Kasumi-1 (cell line): ENCODE results near the gene PAGE2B.
A peak's percentile ranks its signal among the peaks of the same experiment; 100 is the strongest.
"Not testable (repeated sequence)": the region's sequence is repeated elsewhere in the genome, so short reads cannot be mapped to it uniquely, and the experiment has no call there.

Source experiments
- DNase-seq, 2 experiments: peaks; one replicate each; lab custom pipeline; 2025; lab: John Stamatoyannopoulos, UW

PAGE2B gene, protein sequence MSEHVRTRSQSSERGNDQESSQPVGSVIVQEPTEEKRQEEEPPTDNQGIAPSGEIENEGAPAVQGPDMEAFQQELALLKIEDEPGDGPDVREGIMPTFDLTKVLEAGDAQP

DNA sequence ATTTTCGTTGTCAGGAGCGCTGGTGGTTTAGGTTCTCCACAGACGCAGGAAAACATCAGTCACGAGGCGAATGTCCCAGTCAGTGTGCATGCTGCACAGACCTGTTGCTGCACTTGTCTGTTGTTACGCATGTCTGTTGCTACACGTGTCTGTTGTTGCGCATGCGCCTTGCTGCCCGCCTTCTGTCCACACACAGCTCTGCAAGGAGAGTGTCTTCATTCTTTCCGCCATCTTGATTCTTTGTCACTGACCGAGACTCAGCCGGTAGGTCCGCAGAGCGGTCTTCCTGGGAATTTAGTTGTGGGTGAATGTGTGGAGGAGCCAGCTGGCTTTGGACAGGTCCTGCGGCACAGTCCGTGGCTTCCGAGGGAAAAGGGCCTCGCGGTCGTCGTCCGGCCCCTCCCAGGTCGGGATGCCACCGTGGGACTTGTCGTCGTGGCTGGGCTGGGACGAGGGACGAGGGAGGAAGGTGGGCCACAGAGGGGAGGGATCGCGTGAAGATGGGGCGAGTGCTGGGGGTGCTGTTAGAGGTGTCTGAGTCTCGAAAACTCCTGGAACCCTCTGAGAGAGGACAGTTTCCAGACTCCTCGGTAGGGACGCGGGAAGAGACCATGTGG is at the start of gene PAGE2B:
PAGE2B (plus strand) TSS at position 180 of the 617 bp plus-strand sequence. CDS start 1,012 bp downstream, outside the sequence.
- no peak for DNase-seq

DNA sequence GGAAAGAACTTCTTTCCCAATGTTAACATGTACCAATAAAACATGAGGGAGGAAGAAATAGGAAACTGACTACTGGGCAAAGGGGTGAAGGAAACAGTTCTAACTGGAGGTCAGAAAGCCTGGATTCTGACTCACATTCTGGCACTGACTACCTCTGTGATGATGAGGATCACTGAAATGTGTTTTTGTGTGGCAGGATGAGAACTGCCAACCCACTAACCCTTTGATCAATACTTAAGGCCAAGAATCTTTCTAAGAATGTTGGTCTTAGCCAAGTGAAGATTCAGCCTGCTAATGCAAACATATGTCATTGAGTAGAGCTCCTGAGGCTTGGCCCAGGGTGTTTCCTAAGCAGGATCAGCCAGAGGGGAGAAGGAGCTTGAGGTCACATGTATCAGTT is 48.7 kb upstream of the PAGE2B start:
- no peak for DNase-seq

DNA sequence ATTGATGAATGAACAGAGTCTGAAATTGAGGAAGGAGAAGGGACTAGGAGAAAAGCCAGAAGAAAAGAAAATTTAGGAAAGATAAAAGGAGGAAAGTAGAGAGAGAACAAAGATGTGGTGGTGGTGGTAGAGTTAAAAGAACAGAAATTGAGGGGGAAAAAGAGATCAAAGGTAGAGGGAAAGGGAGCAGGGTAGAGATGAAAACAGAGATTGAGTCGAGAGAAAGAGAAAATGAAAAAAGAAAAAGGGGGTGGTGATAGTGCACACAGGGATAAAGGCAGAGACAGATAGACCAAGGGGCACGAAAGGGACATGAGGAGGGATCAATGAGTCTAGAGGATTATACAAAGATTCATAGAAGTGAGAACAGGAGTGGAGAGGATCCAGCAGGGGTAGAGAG is 48.0 kb upstream of the PAGE2B start:
- no peak for DNase-seq

DNA sequence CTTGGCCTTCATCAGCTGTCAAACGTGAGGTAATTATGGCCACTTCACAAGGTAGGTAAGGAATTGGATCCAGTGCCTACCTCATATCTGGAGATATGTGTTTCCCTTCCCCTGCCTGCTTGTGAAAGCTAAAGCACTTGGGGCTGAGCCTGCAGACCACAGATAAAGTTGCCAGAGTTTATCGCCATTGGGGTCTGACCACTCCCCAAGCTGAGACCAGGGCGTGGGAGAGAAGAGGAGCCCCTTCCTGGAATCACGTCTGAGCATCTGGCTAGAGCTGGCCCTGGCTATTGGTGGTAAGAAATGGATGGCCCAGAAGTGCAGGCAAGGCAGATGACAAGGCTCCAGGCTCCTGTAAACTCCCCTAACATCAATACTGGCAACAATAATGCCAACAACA is 46.8 kb upstream of the PAGE2B start:
- no peak for DNase-seq

DNA sequence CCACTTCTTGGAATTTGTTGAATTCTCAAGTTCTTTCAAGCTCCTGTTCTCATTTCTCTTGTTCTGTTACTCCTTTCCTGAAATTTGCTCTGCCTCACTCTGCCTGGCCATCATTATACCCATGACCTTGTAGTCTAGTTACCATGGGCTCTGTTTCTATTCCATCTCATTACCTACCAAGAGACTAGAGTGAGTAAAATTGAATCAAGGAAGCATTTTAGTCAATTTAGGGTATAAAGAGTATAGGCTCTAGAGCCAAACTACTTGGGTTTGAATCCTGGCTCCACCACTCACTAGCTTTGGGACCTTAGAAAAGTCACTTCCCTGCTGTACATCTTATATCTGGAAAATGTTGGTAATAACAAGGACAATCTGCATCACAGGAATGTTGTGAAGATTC is 46.2 kb upstream of the PAGE2B start:
- no peak for DNase-seq

DNA sequence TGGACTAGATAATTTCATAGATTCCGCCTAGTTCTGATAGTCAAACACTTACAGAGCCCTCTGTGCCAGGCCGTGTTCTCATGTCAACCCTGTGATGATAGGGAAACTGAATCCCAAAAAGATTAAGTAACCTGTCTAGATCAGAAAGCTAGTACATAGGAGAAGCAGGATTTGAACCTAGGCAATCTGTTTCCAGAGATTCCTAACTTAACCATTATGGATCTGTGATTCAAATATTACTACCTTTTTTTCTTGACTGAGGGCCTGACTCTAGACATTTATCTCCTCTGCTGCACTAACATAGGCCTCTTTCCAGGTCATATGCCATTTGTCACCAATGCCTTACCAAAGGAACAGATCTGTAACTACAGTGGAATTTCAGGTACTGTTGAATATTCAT is 45.5 kb upstream of the PAGE2B start:
- DNase-seq: no peak

DNA sequence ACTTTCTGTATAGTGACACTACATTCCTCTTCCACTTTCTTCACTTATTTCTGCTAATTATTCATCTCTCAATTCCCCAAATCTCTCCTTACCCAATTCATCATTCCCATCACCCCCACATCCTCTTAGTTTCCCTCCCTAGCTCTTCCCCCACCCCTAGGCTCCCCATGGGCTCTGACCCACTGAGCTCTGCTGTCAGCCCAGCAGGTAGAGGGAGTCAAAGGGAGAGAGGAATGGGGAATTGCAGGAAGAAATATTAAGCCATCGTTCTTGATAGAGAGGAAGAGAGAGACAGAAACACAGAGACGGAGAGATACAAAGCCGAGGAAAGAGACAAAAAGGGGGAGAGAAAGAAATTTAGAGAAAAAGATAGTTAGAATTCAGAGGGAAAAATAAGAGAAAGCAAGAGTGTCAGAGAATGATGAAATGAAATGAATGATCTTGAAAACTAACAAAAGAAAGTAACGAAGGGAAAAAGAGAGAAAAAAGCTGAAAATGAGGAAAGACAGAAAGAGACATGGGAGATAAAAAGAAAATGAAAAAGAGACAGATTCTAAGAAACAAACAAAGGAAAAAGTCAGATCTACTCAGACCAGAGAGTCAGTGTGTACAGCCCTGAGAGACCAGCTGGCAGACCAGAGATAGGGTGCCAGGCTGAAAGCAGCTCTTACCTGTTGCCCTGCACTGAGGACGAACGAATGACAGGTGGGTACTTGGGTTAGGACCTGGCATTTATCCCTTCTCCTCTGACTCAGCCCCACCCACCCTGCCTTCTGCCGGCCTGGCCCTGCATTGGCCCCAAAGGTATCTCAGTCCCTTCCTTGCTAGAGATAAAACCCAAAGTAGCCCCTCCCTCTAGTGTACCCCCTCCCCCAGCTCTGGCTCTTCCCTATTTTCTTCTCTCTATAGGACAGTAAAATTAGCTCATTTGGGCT is 44.3 kb upstream of the PAGE2B start, which contains the start of gene ALAS2:
ALAS2 (minus strand) TSS at position 707 of the 935 bp plus-strand sequence. CDS start 4,977 bp downstream, outside the sequence.
- DNase-seq: no peak

DNA sequence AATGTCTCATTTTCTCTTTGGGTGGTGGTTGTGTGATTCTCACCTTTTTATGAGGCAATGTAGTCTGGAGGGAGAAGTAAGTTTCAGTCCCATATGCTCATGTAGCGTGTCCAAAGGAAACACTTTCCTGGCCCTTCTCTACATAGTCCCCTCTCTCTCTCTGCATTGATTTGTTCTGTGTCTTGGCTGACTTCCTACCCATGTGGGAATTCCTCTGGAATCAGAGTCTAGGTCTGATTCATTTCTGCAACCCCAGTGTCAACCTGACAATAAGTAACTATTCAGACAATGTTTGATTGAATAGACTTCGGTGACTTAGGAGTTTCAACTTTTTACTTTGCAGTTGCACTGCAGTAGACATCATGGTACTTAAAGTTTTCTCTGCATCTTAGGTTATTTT is 41.4 kb upstream of the PAGE2B start:
- no peak for DNase-seq

DNA sequence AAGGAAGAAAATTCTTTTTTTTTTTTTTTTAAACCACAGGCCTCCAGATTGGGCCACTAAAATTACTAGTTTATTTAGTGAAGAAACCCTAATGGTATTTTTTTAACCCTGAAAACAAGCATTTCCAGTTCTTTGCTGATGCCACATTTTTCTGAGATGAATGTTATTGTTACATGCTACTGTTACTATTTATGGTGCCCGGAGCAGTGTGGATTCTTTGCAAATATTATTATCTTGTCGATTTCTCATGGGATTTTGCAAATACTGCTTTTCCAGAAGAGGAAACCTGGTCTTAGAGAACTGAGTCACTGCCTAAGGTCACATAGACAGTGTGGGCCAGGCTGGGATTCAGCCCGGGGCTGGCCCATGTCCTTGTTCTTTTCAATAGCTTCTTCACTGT is 35.4 kb upstream of the PAGE2B start:
- DNase-seq: no peak

DNA sequence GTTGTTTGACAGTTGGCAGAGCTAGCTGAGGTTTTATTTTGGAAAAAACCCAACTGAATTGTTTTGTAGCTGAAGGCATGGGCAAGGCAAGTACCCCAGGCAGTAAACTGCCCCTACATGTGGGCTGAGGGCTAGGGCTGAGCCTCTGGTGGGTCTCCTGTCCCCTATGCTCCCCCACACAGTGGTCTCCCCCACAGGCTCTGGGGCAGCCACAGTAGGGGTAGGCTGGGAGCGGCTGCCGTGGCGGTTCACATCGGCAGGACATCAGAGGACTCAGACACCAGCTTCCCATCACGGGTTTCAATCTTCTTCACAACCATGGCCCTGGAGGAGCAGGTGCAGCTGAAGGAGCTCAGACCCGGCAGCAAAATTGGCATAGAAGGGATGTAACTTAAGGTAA is 33.3 kb upstream of the PAGE2B start:
- DNase-seq: no peak

DNA sequence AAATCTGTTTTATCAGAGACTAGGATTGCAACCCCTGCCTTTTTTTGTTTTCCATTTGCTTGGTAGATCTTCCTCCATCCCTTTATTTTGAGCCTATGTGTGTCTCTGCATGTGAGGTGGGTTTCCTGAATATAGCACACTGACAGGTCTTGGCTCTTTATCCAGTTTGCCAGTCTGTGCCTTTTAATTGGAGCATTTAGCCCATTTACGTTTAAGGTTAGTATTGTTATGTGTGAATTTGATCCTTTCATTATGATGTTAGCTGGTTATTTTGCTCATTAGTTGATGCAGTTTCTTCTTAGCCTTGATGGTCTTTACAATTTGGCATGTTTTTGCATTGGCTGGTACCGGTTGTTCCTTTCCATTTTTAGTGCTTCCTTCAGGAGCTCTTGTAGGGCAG is 24.2 kb upstream of the PAGE2B start:
- not testable (repeated sequence) for DNase-seq

DNA sequence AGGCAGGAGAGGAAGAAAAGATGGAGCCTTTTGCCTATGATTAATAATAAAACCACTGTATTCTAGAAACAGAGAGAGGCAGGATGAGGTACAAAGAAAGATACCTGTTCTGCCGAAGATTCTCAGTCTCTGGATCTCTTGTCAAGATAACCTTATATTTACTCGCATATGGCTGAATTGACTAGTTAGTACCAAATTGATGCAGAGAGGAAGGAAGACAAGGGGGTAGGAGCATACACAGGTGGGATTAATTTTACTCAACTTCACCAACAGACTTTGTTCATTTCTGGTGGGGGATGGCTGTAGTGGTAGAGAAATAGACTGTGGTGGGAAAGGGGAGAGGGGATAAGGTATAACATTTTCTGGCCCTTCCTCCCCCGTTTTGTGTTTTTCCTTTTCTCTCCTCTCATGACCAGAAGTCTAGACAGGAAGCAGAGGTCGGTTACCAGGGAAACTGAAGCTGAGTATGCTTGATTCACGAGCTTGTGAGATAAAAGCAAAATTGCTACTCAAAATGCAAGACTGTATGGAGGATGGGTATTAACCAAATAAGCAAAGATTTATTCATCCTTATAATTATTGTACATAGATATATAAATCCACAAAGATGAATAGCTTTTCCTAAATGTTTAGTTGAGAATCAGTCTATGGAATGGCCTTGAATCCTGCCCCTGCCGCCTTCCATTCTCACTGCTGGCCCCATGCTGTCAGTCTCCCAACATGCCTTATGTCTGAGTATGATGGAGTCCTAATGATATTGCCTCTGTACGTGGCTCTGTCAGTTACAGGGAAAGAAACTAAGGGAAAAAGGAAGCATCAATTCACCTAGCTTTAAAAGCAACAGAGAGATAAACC is 17.8 kb upstream of the PAGE2B start:
- peak; percentile 11 to 21 for DNase-seq

DNA sequence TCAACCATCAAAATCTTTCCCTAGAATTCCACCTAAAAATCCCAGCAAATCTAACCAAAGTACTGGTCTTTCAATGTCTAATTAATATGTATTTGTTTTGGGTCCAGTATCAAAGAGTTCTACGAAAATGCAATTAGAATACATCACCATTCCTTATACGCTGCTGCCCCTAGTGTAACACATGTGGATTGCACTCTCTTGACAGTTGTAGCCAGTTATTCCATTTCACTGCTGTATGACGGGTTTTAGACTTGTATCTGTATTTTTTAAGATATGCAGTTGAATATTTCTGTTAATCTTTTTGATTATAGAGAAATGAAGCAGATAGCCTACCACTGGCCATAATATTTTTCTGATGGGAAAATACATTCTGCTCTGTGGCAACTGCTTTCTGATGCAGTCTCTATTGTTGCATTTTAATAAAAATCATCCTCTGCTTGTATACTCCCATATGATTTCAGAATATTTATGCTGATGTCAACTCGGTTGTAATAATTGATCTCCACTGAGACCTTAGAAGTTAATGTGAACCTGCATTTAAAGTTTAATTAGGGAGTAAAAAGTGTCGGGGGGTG is 17.1 kb upstream of the PAGE2B start:
- DNase-seq: peak; percentile 7 to 45

DNA sequence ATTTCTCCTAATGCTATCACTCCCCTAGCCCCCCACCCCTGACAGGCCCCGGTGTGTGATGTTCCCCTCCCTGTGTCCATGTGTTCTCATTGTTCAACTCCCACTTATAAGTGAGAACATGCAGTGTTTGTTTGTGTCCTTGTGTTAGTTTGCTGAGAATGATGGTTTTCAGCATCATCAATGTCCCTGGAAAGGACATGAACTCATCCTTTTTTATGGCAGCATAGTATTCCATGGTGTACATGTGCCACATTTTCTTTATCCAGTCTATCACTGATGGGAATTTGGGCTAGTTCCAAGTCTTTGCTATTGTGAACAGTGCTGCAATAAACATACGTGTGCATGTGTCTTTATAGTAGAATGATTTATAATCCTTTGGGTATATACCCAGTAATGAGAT is 7.7 kb upstream of the PAGE2B start:
- DNase-seq: not testable (repeated sequence)

DNA sequence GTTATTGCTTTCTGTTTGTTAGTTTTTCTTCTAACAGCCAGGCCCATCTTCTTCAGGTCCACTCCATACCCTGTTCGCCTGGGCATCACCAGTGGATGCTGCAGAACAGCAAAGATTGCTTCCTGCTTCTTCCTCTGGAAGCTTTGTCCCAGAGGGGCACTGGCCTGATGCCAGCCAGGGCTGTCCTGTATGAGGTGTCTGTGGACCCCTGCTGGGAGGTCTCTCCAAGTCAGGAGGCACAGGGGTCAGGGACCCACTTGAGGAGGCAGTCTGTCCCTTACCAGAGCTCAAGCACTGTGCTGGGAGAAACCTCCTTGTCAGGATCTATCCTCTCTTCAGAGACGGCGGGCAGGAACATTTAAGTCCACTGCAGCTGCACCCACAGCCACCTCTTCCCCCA is 2.5 kb upstream of the PAGE2B start:
- DNase-seq: no peak

DNA sequence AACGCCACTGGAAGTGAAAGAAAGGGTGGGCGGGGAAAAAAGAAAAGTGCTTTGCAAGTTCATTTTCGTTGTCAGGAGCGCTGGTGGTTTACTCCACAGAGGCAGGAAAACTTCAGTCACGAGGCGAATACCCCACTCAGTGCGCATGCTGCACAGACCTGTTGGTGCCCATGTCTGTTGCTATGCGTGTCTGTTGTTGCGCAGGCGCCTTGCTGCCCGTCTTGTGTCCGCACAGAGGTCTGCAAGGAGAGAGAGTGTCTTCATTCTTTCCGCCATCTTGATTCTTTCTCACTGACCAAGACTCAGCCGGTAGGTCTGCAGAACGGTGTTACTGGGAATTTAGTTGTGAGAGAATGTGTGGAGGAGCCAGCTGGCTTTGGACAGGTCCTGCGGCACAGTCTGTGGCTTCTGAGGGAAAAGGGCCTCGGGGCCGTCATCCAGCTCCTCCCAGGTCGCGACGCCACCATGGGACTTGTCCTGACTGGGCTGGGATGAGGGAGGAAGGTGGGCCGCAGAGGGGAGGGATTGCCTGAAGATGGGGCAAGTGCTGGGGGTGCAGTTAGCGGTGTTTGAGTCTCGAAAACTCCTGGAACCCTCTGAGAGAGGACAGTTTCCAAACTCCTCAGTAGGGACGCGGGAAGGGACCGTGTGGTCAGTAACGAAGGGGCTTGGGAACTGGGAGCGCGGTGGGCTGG is 14.1 kb downstream of the PAGE2B start, which contains the start of gene PAGE2:
PAGE2 (plus strand) TSS at position 224 of the 695 bp plus-strand sequence. CDS start 1,003 bp downstream, outside the sequence.
- no peak for DNase-seq

DNA sequence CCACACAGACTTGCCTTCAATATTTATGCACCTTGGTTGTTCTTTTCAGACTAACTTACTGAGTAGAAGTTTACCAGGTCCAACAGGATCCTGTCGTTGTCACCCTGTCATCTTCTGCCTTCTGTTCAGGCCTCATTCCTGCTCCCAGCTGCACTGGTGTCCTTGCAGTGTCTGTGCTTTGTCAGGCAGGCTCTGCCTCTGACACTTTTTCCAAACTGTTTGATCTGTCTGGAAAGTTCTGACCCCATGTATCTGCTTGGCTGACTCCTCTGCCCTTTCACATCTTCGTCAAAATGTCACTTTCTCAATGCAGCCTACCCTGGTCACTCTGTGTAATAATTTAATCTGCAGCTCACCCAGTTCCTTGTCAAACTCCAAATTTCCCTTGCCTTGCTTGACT is 23.9 kb downstream of the PAGE2B start:
- no peak for DNase-seq

DNA sequence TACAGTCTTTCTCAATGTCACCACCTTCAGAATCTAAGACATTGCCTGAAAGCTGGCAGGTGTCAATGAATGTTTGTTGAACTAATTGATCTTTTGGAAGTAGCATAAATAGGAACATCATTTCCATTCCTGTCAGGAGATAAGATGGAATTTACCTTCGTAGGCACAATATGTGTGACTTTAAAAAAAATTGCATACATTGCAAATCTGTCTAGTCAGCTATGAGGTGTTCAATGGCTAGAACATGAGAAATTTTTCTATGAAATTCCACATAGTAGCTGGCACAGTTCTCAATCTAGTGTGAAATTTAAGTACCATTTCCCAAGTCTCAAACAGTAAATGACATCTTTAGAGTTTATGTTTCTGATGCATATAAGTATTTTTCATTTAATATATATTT is 24.3 kb downstream of the PAGE2B start:
- DNase-seq: no peak

DNA sequence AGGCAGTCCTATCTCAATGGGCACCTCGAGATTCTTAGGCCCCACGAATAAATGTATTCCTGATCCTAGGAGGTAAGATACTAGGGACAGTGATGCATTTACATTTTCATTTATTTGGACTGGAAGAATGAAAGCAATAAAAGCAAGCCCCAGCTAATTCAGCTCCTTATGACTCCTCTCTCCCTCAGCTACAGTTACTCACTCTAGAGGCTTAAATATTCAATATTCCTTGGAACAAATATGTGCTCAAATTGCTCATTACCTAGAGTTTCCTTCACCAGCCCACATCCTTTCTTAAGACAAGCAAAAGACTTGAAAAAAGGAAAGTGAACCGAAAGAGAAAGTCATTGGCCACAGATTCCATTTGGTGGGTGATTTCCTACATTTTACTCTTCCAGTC is 27.9 kb downstream of the PAGE2B start:
- no peak for DNase-seq

DNA sequence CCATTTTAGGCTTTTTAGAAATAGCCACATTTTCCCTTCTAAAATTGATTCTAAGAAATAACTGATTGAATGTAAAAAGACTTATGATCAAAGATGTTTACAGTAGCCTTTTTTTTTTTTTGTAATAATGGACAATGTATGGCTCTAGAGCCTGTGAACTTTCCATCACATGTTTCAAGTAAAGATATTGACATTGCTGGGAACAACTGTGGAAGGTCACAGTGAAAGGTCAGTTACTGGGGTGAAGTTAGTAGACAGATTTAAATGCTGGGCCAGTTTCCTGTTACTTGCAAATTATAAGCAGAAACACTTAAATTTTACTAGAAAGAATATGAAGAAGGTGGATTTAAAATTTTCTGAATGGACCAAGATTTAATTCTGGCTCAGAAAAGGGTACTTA is 32.4 kb downstream of the PAGE2B start:
- DNase-seq: no peak

DNA sequence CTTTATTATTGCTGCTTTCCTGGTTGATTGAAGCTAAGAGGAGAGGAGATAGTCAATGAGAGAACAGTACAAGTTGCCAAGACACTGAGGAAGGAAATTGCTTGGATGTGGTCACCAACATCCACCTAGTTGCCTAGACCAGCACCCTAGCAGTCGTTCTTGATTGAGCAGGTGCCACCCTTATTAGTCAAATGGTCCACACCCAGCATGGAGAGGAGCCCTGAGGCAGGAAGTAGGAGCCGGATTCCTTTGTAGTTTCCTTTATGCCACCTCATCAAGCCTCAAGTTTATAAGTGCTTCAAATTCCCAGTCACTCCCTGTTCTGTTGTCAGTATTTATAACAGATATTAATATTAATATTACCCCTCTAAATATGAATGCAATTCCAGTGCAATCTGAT is 33.1 kb downstream of the PAGE2B start:
- DNase-seq: no peak
